HEK293 (cell line): ENCODE measurements around the gene SLC39A11.

Experiments used
- KLF10 ChIP-seq: fragments of 450-650 bp; IDR thresholded peaks from 2 replicates; pipeline ENCODE4 v1.5.1; 2018; ENCODE audit warnings: missing biosample characterization, mild to moderate bottlenecking, missing genetic modification characterization
- KLF8 ChIP-seq: fragments of 450-650 bp; formaldehyde crosslinking; IDR thresholded peaks from 2 replicates; pipeline ENCODE4 v1.5.1; 2016; ENCODE audit warnings: missing biosample characterization, missing genetic modification characterization
- MYNN ChIP-seq: fragments of 450-650 bp; formaldehyde crosslinking; IDR thresholded peaks from 2 replicates; pipeline ENCODE4 v1.5.1; 2016; ENCODE audit warnings: missing biosample characterization, missing genetic modification characterization, borderline replicate concordance
- SETDB1 ChIP-seq: IDR thresholded peaks from one replicate; pipeline ENCODE4 v1.6.1; 2017; ENCODE audit warnings: mild to moderate bottlenecking, low read length, moderate library complexity, mixed read lengths; ENCODE audit not compliant: insufficient read length
- ZBTB11 ChIP-seq: fragments of 450-650 bp; formaldehyde crosslinking; conservative IDR thresholded peaks from 2 replicates; pipeline ENCODE4 v1.5.1; 2016; ENCODE audit warnings: low read depth, missing biosample characterization, missing genetic modification characterization
- ZFP69B ChIP-seq: fragments of 450-650 bp; formaldehyde crosslinking; IDR thresholded peaks from 2 replicates; pipeline ENCODE4 v1.5.1; 2016; ENCODE audit warnings: missing biosample characterization, missing genetic modification characterization
- ZNF184 ChIP-seq: fragments of 450-650 bp; IDR thresholded peaks from 2 replicates; pipeline ENCODE4 v1.5.1; 2018; ENCODE audit warnings: missing biosample characterization, mild to moderate bottlenecking, missing genetic modification characterization
- ZNF223 ChIP-seq: fragments of 450-650 bp; formaldehyde crosslinking; IDR thresholded peaks from 2 replicates; pipeline ENCODE4 v1.5.1; 2016; ENCODE audit warnings: missing biosample characterization, missing genetic modification characterization
- ZNF768 ChIP-seq: fragments of 450-650 bp; formaldehyde crosslinking; IDR thresholded peaks from 2 replicates; pipeline ENCODE4 v1.5.1; 2018; ENCODE audit warnings: missing biosample characterization, mild to moderate bottlenecking, missing genetic modification characterization
- TF ChIP-seq, protein P1 (sequence below): fragments of 450-650 bp; formaldehyde crosslinking; IDR thresholded peaks from 2 replicates; pipeline ENCODE4 v1.5.1; 2016; ENCODE audit warnings: missing biosample characterization, missing genetic modification characterization
- TF ChIP-seq, protein P2 (sequence below): fragments of 450-650 bp; formaldehyde crosslinking; optimal IDR thresholded peaks from 2 replicates; pipeline ENCODE3; 2016; ENCODE audit warnings: missing biosample characterization, mild to moderate bottlenecking, missing genetic modification characterization

- no peak for TF ChIP-seq ZNF223 (tag by site-specific recombination)
- TF ChIP-seq ZNF768 (tag by site-specific recombination) = no peak
- TF ChIP-seq KLF8 (tag by site-specific recombination) = no peak
- TF ChIP-seq MYNN (tag by site-specific recombination) = no peak
- TF ChIP-seq ZFP69B (tag by site-specific recombination) = no peak
- no peak for TF ChIP-seq ZNF184 (tag by site-specific recombination)
- TF ChIP-seq, protein P1, sequence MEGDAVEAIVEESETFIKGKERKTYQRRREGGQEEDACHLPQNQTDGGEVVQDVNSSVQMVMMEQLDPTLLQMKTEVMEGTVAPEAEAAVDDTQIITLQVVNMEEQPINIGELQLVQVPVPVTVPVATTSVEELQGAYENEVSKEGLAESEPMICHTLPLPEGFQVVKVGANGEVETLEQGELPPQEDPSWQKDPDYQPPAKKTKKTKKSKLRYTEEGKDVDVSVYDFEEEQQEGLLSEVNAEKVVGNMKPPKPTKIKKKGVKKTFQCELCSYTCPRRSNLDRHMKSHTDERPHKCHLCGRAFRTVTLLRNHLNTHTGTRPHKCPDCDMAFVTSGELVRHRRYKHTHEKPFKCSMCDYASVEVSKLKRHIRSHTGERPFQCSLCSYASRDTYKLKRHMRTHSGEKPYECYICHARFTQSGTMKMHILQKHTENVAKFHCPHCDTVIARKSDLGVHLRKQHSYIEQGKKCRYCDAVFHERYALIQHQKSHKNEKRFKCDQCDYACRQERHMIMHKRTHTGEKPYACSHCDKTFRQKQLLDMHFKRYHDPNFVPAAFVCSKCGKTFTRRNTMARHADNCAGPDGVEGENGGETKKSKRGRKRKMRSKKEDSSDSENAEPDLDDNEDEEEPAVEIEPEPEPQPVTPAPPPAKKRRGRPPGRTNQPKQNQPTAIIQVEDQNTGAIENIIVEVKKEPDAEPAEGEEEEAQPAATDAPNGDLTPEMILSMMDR = no peak
- no peak for TF ChIP-seq ZBTB11 (tag by site-specific recombination)
- TF ChIP-seq KLF10 (tag by site-specific recombination) = no peak
- TF ChIP-seq SETDB1 = no peak
- TF ChIP-seq, protein P2, sequence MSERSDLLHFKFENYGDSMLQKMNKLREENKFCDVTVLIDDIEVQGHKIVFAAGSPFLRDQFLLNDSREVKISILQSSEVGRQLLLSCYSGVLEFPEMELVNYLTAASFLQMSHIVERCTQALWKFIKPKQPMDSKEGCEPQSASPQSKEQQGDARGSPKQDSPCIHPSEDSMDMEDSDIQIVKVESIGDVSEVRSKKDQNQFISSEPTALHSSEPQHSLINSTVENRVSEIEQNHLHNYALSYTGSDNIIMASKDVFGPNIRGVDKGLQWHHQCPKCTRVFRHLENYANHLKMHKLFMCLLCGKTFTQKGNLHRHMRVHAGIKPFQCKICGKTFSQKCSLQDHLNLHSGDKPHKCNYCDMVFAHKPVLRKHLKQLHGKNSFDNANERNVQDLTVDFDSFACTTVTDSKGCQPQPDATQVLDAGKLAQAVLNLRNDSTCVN (tag by site-specific recombination) = no peak
These were observed 410.6 kb downstream of the SLC39A11 start for GRCh38 chr17:72681844-72682243.
